ENCODE measurements around the gene UACA.

The UACA gene

DNA sequence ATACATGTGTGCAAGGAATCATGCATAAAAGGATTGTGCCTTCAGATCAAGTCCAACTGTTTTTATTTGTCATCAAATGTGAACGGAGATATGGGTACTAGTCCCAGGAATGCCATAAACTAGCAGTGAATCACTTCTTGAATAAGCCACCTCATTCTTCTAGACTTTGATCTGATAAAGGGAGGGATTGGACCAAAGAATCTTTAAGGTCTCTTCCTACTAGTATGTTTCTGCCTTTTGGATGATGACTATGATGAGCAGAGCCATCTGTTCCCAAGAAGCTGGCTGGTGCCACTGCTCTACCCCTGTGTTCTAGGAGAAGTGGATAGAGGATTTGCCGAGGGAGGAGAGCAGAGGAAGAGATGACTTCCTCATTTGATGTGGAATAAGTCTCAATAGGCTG is 28.8 kb upstream of the UACA start:
- TF ChIP-seq, protein P1, sequence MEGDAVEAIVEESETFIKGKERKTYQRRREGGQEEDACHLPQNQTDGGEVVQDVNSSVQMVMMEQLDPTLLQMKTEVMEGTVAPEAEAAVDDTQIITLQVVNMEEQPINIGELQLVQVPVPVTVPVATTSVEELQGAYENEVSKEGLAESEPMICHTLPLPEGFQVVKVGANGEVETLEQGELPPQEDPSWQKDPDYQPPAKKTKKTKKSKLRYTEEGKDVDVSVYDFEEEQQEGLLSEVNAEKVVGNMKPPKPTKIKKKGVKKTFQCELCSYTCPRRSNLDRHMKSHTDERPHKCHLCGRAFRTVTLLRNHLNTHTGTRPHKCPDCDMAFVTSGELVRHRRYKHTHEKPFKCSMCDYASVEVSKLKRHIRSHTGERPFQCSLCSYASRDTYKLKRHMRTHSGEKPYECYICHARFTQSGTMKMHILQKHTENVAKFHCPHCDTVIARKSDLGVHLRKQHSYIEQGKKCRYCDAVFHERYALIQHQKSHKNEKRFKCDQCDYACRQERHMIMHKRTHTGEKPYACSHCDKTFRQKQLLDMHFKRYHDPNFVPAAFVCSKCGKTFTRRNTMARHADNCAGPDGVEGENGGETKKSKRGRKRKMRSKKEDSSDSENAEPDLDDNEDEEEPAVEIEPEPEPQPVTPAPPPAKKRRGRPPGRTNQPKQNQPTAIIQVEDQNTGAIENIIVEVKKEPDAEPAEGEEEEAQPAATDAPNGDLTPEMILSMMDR (conservative IDR thresholded peaks at IDR 0.05; ENCODE audit: low read depth, low read length): no peak
- peak; percentile 53 for DNase-seq (ENCODE audit: low read depth)
- no peak overlapping the region for H3K4me3 ChIP-seq (ENCODE audit: low read depth, low read length)

DNA sequence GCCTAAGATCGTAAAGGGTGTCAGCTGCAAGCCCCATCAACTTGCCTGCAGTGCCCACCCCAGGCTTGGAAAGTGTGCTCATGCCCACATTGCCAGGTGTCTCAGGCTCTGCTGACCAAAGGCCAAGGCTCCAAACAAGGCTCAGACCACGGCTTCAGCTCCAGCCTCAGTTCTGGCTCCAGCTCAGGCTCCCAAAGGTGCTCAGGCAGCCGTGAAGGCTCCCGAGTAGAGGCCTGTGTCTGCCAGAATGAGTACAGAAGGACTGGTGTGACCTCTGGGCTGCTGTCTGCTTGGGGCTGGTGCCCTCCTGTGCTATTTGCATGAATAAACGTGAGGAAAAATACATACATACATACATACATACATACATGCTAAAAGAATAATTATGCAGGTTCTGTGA is 27.9 kb upstream of the UACA start:
- no peak for DNase-seq (ENCODE audit: low read depth)
- no peak overlapping the region for H3K4me3 ChIP-seq (ENCODE audit: low read depth, low read length)
- TF ChIP-seq, protein P1 (conservative IDR thresholded peaks at IDR 0.05; ENCODE audit: low read depth, low read length): no peak

DNA sequence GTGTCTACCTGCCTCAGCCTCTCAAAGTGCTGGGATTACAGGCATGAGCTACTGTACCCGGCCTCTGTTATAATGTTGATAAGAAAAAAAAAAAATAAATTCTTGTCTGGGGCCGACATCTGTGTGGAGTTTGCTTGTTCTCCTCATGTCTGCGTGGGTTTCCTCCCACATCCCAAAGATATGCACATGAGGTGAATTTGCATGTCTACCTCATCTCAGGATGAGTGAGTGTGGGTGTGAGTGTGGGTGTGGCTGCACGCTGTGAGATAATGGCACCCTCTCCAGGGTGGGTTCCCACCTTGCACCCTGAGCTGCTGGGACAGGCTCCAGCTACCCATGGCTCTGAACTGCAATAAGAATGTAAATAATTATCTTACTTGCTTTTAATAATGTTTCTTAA is 25.9 kb upstream of the UACA start:
- peak; percentile 50 for DNase-seq (ENCODE audit: low read depth)
- no peak overlapping the region for H3K4me3 ChIP-seq (ENCODE audit: low read depth, low read length)
- TF ChIP-seq, protein P1 (conservative IDR thresholded peaks at IDR 0.05; ENCODE audit: low read depth, low read length): no peak

DNA sequence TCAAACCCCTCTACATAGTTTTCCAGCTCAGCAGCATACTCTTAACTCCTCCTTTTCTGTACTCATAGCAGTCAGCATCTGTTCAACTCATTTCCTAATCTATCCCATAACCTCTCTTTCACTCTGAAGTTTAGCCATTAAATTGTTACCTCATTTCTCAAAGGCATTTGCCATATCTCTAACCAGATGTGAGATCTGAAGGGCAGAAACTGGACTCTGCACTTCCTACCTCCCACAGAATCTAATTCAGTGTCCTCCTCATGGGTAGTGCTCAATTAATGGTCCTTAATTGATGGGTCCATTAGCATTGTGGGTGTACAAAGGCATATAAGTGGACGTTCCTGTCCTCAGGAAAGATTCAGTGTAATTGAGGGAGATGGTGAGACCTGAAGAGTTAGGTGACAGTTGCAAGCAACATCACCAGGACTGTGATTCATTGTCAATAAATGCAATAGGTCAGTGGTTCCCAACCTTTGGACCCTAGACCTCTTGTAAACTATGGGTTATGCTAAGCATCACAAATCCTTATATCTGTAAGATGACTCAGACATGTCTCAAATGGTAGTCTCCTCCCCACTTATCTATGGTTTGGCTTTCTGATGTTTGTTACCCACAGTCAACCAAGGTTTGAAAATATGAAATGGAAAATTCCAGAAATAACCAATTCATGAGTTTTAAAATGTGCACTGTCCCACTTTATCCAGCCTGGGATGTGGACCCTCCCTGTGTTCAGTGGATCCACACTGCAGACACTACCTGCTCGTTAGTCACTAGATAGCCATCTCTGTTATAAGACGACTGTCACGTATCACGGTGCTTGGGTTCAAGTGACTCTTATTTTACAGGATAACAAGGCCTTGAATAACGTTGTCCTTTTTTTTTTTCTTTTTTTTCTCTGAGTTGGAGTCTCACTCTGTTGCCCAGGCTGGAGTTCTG is 25.0 kb upstream of the UACA start:
- TF ChIP-seq, protein P1 (conservative IDR thresholded peaks at IDR 0.05; ENCODE audit: low read depth, low read length): no peak
- no peak overlapping the region for H3K4me3 ChIP-seq (ENCODE audit: low read depth, low read length)
- DNase-seq (ENCODE audit: low read depth): peak; percentile 80

DNA sequence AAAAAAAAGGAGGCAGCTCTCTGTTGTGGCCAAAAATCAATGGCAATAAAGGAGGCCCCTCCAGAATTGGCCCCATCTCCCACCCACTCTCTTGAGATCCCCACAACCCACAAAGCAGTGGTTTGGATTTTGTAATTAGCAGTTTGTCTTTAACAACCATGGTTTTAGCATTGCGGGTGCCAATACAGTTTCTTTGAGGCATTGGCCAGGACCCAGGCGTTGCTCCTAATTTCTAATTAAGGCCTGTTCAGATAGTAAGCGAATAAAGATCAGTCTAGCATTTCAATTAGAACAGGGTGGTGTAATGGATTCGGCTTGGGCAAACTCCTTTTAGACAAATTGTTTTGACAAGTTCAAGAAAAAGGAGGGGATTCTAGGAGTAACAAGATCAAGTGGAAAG is 23.6 kb upstream of the UACA start:
- no peak for DNase-seq (ENCODE audit: low read depth)
- TF ChIP-seq, protein P1 (conservative IDR thresholded peaks at IDR 0.05; ENCODE audit: low read depth, low read length): no peak

DNA sequence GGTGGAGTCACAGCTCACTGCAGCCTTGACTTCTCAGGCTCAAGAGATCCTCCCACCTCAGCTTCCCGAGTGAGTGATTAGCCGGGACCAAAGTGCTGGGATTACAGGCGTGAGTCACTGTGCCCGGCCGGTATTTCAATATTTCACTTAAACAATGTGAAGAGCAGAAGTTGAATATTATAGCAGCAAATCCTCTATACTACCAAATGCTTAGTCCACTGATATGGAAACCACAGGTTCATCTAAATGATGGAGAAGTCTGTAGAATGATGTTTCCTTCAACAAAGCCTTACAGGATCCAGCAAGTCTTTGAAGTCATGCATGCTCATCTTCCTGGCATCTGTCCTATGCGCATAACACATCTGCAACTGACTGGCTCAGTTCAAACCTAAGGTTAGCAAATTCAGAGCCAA is 20.3 kb upstream of the UACA start:
- DNase-seq (ENCODE audit: low read depth): peak; percentile 60
- TF ChIP-seq, protein P1 (conservative IDR thresholded peaks at IDR 0.05; ENCODE audit: low read depth, low read length): no peak
- H3K4me3 ChIP-seq (ENCODE audit: low read depth, low read length): no peak overlapping the region

More for the DNA sequence above, 23.6 kb upstream of the UACA start:
- no peak overlapping the region for H3K4me3 ChIP-seq (ENCODE audit: low read depth, low read length)

DNA sequence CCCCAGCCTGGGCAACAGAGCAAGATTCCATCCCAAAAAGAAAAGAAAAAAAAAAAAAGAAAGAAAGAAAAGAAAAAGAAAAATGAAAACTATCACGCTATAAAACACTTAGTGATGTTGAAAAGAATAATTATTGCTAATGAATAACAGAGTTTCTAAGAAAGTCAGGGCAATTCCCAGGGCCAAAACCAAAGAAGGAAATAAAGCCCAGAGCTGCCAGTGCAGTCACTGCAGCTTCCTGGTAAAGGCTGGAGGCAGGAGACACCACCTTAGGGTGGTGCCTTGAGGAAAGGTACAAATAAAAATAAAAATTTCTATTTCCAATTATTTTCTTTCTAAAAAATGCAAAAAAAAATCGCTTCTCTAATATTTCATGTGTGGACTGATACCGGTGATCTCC is 19.7 kb upstream of the UACA start:
- TF ChIP-seq, protein P1 (conservative IDR thresholded peaks at IDR 0.05; ENCODE audit: low read depth, low read length): no peak
- no peak for DNase-seq (ENCODE audit: low read depth)
- H3K4me3 ChIP-seq (ENCODE audit: low read depth, low read length): no peak overlapping the region

Measured in choroid plexus epithelial cell (primary cell).